ENCODE data around the gene RNF112.

DNA sequence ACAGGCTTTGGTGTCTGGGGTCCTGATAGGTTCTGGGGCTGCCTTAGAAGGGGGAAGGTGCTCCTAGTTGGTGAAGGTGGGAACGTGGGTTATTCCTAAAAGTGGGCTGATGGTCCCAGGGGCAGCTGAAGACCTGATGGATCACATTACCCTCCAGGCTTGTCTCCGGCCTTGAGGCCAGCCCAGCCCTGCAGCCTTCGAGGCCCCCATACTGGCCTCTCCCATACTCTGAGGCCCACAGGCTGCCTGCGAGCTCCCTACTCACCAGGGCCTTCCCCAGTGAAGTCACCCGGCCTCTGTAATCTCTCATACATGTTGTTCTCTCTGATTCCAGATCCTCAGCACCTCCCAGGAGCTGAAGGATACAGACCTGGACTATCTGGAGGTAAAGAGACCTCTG, 2.7 kb downstream of the RNF112 start:
- TF ChIP-seq CTCF (IDR thresholded peaks at IDR 0.05) (no peak), POLR2A (IDR thresholded peaks at IDR 0.05) (no peak)
